SW 1271 (cell line): ENCODE results near the gene YRDC.

Source experiments
- DNase-seq, 2 experiments: peaks; one replicate each; lab custom pipeline; 2025; lab: John Stamatoyannopoulos, UW

Gene YRDC

GRCh38 chr1:37765916-37766664, 41.9 kb downstream of the YRDC start:
- DNase-seq, result no peak

DNA sequence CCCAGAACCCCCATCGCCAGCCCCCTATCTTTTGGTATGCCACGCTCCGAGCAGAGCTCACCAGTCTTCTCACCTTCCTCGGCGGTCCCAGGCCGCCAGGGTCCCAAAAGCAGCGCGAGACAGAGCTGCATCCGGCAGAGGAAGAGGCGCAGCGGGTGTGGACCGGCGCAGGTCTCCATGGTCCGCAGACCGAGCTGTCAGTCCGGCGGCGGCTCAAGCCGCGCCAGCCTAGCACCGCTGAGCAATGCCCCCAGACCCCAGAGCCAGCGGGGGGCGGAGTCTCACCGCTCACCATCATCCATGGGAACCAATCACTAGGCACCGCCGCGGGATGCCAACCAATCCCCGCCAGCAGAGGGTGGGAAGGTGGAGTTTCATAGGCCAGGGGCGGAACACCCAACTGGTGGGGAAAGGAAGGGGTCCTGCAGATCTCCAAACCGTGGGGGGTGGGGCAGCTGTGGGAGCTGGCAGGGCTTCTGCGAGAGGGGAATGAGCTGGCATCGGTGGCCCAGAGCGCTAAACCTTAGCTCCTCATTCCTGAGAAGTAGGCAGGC, 43.0 kb downstream of the YRDC start, which contains the start of gene EPHA10:
Gene EPHA10 (minus strand): TSS at position 233 of the 554 bp plus-strand sequence. CDS start 54 bp downstream, at position 179.
- DNase-seq, result no peak

GRCh38 chr1:37764414-37764825, 43.6 kb downstream of the YRDC start:
- DNase-seq, result no peak

DNA sequence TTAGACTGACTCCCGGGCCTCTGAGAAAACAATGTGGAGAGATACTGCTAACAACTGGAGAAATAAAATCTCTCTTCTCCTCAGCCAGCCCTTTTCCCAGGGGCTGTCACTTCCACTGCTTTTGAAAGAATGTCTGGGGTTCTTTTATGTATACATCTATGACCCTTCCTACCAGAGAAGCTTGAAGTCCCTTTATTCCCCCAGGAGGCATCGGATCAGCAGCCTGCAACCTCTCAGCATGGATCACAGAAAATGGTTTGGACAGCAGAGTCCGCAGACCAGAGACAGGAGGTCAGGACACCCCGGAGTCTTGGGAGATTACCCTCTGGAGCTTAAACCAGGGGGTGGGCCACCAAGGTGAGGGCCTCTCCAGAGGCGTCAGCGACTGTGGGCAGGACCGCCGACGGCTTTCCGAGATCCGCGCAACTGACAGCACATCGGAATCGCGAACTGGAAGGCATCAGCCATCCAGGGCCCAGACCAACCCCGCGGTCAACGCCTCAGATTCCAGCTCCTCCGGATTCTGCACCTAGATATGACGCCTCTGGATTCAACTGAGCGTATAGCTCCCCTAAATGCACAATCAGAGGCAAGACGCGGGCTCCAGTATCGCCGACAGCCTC, 44.1 kb downstream of the YRDC start:
- DNase-seq, result no peak

- DNase-seq, result no peak
These were observed 45.5 kb downstream of the YRDC start for GRCh38 chr1:37762516-37762915.

DNA sequence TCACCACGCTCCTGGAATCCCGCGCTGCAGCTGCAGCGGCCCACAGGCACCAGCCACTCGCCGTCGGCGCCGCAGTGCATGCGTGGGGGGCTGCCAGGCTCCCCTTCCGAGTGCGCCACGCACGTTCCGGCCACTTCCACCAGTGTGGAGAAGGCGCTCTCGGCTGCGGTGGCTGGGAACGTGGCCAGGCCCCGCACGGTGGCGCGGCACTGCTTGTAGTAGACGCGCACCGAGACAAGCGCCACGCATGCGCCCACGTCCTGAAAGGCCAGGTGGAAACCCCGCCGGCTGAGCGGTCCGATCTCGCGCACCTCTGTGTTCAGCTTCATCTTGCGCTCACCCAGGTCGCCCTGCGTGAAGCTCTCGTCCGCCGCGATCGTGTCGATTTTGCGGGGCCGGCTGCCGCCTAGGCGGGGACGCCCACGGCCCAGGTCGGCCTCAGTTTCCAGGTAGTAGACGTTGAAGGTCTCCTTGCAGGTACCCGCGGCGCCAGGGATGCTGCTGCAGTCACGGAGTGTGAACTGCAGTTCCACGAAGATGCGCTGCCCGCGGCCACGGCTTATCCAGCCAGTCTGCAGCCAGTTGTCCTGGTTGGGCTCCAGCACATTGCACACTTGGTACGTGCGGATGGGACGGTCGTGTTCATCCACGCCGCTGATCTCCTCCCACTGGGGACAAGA, 46.5 kb downstream of the YRDC start:
- no peak for DNase-seq

DNA sequence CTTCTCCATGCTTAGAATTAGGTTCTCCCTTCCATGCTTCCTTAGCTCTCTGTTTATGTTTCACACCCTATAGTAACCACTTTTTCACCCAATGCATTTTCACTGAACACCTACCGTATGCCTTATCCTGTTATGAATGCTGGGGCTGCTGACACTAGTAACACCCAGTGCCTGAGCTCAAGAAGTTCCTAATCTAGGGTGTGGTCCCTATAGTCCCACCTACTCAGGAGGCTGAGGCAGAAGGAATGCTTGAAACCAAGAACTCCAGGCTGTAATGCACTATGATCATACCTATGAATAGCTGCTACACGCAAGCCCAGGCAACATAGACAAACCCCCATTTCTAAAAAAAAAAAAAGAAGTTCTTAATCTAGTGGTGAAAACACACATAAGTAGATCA, 48.6 kb downstream of the YRDC start:
- no peak for DNase-seq

DNA sequence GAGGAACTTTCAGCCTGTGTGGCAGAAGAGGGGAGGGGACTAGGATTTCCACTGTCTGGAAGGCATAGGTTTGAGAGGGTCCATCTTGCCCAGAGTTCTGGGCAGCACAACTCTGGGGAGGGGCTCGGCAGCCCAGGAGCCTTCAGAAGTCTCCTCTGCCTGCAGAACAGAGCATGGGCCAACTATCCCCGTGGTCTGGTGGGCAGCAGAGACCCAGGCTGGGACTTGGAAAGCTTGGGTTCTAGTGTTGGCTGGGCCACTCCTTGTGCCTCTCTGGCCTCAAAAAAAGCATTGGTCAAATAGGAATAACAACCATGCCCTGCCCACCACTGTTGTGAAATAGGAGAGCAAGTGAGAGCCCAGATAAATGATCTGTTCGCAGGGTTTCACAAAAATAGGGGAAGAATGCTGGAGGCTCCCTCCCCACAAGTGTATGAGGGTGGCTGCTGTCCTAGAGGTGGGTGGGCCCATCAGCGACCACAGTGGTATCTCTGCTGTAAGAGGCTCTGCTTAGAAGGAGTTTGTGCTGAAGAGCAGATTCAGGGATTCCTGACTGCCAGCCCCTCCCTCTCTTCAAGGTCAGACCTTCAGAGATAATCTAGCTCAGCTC, 52.0 kb downstream of the YRDC start:
- DNase-seq, result no peak

DNA sequence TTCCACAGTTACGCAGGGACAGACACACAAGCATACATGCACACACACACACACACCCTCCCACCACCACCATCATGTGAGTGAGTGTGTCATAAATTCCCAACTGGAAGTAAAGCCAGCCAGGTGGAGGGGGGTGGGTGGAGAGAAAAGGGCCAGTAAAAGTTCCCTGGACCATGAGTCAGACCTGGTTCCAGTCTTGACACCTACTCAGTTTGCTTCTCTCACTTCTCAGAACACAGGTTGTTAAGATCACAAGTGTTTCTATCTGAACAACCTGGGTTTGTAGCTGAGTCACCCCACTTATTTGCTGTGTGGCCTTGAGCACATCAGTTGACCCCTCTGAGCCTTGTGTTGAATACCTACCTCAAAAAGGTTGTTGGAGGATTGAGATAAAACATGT, 52.7 kb downstream of the YRDC start:
- DNase-seq, result no peak

DNA sequence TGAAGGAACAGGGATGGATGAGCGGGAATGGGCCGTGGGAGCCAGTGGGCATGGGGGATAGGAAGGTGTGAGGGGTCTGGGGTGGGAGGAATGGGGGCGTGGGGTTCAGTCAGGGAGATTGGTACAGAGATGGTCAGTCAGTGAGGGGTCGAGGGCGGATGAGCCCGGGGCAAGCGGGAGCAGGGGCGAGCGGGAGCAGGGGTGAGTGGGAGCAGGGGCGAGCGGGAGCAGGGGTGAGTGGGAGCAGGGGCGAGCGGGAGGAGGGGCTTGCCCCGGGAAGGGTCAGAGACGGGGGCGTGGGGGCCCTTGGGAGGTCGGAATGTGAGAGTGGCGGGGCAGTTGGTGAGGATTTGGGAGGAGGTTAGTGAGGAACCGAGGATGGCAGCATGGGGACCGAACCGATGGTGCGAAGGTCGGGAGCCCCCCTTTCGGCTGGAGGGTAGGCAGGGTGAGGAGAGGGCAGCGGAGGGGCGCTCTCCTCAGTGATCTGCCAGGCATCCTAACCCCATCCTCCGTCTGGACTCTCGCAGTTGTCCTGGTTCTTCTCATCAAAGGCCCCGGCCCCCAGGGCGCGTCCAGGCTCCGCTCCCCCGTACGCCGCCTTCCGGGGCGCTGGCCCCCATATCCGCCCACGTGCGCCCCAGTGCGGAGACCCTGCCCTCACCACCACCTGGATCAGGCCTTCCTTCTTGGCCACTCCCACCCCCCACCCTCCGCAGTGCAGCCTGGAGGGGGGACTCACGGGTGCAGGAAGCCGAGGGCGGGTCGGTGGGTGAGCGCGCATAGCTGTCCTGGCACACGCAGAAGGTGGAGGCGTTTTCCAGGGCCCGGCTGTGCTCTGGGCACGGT, 54.3 kb downstream of the YRDC start:
- DNase-seq, result no peak
